Bronchial epithelial cell (primary cell): ENCODE results near the gene ANXA5. TPM values are rescaled to one million over a fixed set of nuclear protein-coding genes. Genes with fewer than 3 reads are reported as not detected.

ENCODE experiments used
- DNase-seq: peaks from one replicate; pipeline ENCODE4 v3.0.0-alpha.2; 2010; ENCODE audit warnings: low read depth
- FAIRE-seq: peaks from 2 replicates; lab custom pipeline; 2011; peaks lifted over from hg19 to GRCh38; lab: Jason Lieb, UNC
- H3K27me3 ChIP-seq: 2 replicates; pipeline ENCODE4 v1.5.1; 2011; ENCODE audit warnings: low read length; ENCODE audit not compliant: control insufficient read depth, insufficient read depth
- H3K36me3 ChIP-seq: 2 replicates; pipeline ENCODE4 v1.5.1; 2011; ENCODE audit warnings: low read length; ENCODE audit not compliant: control insufficient read depth, insufficient read depth
- H3K4me3 ChIP-seq: 2 replicates; pipeline ENCODE4 v1.5.1; 2011; ENCODE audit warnings: mild to moderate bottlenecking, low read depth, low read length, control low read depth
- CTCF ChIP-seq: IDR thresholded peaks from 2 replicates; pipeline ENCODE4 v1.5.1; 2011; ENCODE audit warnings: mild to moderate bottlenecking, moderate library complexity, low read length, control low read depth, inconsistent platforms; ENCODE audit not compliant: insufficient read depth, severe bottlenecking
- total RNA-seq: library from RNA; depleted of rRNA; stranded (reverse); fragments of >200 nt; gene quantifications from 2 replicates; pipeline ENCODE4 v1.2.1, GENCODE V29; 2014

ANXA5 gene
- total RNA-seq, 1 donor from 2014 or later: 251 TPM

GRCh38 chr4:121632636-121633035, 64.1 kb downstream of the ANXA5 start:
- peaks cover 2% of the 10 kb centered on the region for H3K27me3 ChIP-seq
- TF ChIP-seq CTCF: no peak
- H3K4me3 ChIP-seq: no peak overlapping the region
- H3K36me3 ChIP-seq: no peaks in the 10 kb centered on the region
- DNase-seq: no peak
- FAIRE-seq: no peak

Other genes with a start within 250 kb of the ANXA5 start
- under 0.01 TPM in 1 of 2 replicates, not detected in the other for gene SMIM43, start 68.2 kb upstream of the ANXA5 start, total RNA-seq
- gene EXOSC9, start 104.3 kb upstream of the ANXA5 start, total RNA-seq: 17.3 and 25.3 TPM in 2 replicates
- gene CCNA2, start 126.9 kb upstream of the ANXA5 start, total RNA-seq: 0.79 and 1.4 TPM in 2 replicates
- gene BBS7, start 173.5 kb upstream of the ANXA5 start, total RNA-seq: 13.4 and 18.8 TPM in 2 replicates